Measurements from ENCODE around the gene ZNF337.

Gene ZNF337

DNA sequence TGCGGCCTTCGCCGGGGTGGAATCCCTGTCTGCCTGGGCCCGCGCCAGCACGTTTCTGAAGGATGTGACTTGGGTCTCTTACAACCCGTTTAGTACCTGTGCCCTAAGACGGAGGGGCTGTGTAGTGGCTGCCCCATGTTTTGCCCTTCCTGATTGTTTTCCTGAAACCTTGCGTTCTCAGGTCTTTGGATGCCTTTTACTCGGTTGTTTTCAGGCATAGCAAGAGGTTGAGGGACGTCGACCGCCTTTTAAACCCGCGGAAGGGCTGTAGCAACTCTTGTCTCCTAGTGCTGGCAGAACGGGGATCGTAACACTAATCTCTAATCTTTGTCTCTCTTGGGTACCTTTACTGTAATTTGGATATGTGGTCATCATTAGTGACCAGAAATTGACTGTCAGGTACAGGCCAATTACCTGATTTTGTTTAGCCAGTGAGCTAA lies 72.1 kb downstream of the ZNF337 start:
- peak; percentile 21 for DNase-seq
